HG02571 (cell line): Measurements from ENCODE around the gene SLC11A2.
"Not testable (repeated sequence)": the region's sequence is repeated elsewhere in the genome, so short reads cannot be mapped to it uniquely, and the experiment has no call there.

Experiments used
- ATAC-seq: cut with Tn5 transposase; IDR thresholded peaks from one replicate; pipeline ENCODE4 v1.9.1; 2021; ENCODE audit warnings: mild to moderate bottlenecking, moderate library complexity; ENCODE audit not compliant: unreplicated experiment

The SLC11A2 gene

DNA sequence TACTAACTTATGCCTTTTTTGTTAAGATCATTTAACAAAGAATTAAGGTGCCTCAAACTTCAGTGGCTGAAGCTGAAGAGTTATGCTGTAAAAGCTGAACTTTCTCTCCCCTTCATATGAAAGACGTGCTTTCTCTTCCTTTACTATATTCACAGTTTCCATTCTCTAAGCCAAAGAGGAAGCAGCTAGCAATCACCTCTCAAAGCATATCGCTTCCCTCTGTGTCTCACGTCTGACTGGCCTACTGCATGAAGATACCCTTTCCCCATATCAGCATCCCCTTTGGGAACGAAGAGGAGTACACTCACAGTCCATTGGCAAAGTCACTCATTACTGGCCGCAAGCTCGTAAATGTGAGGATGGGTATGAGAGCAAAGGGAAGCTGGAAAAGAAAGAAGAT lies 34.9 kb downstream of the SLC11A2 start:
- ATAC-seq, result no peak

GRCh38 chr12:50990791-50991190 lies 35.4 kb downstream of the SLC11A2 start:
- no peak for ATAC-seq

GRCh38 chr12:50990147-50990727 lies 35.9 kb downstream of the SLC11A2 start:
- ATAC-seq, result no peak

- ATAC-seq, result no peak
Measured at GRCh38 chr12:50988871-50989270, 37.3 kb downstream of the SLC11A2 start.

DNA sequence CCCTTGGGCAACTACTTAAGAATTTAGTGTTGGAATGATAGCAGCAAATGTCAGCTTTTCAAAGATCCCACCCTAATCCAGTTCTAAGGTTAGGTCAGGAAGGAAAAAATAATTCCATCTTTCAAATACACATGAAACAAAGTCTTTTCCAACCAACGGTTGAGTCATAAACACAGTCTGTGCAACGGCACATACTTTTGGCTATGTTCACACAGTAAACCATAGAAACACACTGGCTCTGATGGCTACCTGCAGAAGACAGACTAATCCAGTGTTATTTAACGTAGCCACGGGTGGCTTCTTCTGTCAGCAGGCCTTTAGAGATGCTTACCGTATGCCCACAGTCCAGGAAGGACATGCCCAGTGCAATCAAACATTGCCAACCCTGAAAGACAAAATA lies 38.1 kb downstream of the SLC11A2 start:
- no peak for ATAC-seq

- ATAC-seq, result no peak
Measured at GRCh38 chr12:50986966-50987737, 39.0 kb downstream of the SLC11A2 start.

GRCh38 chr12:50985322-50985721 lies 40.9 kb downstream of the SLC11A2 start:
- ATAC-seq, result no peak

DNA sequence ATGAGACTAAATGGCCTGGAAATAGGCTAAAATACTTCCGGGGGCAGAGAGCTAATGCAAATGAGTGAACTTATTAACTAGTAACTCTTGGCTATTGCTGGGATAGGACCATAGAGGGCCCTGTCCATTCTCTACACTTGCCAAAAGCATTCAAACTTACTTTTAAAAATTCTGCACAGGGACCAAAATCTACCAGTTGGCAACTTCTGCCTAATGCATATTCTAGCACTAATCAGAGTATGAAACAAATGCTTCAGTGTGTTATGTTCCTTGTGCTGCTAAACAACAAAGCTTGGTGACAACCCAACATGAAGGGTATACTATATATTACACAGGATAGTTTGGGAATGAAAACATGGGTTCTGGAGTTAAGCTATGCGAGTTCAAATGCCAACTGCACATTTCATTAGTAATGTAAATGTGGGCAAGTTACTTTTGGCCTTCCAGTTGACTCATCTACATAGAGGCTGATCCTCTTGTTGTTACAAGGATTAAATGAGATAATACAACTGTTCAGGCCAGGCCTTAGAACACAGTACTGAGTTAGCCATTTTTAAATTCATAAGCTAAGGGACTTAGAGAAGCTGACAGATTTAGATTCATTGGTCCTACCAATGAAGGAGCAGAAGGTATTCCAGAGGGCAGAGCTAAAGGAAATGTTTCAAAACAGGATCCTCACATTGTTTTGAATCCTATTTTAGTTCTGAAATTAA lies 41.4 kb downstream of the SLC11A2 start:
- no peak for ATAC-seq

- no peak for ATAC-seq
Measured at GRCh38 chr12:50981319-50982239, 44.6 kb downstream of the SLC11A2 start.

GRCh38 chr12:50980545-50980944 lies 45.6 kb downstream of the SLC11A2 start:
- no peak for ATAC-seq

DNA sequence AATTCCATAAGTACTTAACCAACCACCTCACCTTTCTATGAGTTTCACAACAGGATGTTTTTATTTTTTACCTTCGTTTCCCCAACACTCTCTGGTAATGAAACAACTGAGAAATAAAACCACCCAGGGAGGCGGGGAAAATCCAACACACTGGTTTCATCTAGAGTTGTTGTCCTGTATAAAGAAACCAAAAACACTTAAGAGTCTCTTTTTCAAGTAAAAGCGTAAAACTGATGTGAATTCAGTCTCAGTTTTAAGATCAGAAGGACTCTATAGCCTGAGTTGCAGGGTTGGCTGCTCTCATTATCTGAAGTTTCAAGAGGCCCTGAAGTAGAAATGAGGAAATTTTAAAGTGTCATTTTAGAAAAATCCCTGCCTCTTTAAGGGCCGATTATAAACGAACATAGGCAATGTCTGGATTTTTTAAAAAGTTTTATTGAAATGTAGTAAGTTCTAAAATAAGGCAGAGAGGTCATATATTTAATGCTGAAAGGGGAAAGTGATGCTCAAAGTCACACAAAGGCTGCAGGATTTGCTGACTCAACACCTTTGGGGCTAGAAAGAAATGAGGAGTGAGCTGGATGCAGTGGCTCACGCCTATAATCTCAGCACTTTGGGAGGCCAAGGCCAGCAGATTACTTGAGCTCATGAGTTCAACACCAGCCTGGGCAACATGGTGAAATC lies 46.7 kb downstream of the SLC11A2 start:
- no peak for ATAC-seq

GRCh38 chr12:50971946-50972345 lies 54.2 kb downstream of the SLC11A2 start:
- no peak for ATAC-seq

DNA sequence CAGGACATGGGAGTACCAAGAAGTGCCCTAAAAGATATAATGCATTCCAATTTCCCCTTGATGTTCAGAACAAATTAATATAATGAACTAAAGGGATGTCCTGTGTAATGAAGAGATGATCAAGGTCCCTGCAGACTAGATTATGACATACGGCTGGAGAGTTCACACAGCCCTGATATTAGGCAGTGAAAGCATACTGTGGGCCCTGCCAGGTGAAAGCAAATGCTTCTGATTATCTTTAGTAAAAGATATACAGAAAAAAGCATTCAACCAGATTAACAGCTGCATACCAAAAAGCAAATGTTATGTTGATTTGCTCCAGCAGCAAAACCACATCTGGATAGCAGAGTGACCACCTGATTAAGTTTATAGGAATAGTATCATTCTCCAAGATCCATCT lies 61.8 kb downstream of the SLC11A2 start:
- no peak for ATAC-seq

- no peak for ATAC-seq
Measured at GRCh38 chr12:50961708-50962107, 64.5 kb downstream of the SLC11A2 start.

DNA sequence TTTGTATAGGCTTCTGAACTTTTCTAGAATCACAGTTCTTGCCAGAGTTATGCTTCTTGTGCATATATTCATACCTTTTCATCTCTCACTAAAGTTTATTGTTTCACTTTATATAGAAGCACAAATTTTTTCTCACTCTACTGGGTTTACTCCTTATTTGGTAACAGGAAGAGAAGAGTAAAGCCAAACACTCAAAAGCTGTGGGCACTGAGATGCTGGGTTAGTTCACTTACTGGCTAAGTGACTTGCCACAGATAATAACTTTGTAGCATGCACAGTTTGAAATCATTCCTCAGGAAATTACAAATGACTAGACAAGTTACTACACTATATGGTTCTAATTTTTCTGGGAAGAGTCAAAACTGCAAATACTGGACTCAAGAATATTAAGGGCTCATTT lies 66.1 kb downstream of the SLC11A2 start:
- no peak for ATAC-seq

GRCh38 chr12:50955697-50956096 lies 70.5 kb downstream of the SLC11A2 start:
- ATAC-seq, result no peak

DNA sequence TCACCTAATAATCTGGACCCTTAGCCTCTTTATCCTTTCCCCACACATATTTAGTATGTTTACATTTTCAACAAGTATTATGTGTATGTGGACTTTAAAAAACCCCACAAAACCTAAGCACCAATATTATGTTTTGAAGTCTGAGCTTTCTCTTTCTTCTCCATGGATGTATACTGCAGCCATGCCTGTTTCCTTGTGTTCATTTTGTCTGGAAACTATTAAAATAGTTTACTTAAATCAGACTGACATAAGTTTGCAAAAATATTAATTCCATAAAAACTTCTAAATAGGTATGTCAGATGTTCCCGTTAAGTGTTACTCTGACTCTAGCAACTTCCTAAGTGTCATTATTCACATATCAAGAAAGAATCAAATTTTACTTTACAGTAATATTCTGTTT lies 70.9 kb downstream of the SLC11A2 start:
- ATAC-seq, result no peak

DNA sequence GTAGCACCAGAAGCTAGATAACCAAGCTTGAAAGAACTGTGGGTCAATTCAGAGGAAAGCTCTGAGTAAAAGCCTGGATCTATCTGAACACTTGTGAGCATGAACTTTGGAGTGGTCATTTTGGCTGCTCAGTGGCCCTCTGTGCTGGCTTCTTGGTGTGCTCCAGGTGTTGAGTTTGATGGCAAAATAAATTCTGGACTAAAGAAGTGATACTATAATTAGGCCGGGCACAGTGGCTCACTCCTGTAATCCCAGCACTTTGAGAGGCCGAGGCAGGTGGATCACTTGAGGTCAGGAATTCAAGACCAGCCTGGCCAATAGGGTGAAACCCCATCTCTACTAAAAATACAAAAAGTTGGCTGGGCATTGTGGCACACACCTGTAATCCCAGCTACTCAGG lies 71.4 kb downstream of the SLC11A2 start:
- not testable (repeated sequence) for ATAC-seq

DNA sequence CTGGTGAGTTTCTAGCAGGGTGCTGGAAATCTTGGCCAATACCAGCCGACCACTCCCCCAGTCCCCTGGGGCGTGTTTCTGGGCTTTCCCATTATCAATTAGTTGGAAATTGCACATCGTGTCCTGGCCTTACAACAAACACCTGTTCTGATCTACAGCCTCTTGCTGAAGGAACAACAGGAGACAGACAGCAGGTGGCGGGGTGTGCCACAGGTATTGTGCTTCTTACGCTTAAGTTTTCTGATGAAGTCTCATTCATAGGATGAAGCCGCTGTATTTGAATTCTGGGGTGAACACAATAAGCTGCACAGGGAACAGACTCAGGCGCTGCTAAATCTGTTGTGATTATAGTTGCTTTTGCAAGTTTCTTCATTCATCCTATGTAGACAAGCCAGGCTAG lies 73.1 kb downstream of the SLC11A2 start:
- ATAC-seq, result no peak

DNA sequence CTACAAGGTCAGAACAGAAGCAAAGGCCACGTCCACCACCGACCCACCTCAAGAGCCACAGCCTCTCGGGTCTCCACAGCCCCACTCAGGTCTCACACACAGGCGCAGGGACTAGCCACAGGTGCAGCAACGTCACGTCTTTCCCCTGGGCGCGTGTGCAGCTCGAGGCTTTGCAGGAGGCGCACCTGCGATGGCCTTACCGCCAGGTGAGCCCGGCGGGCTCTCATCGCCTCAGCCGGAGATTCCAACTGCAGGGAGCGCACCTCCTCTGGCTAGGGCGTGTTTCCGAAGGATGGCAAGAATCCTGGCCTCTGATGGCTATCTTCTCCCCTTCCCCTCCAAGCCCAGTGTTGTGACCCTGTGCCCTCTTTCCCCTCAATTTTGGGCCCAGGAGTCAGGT lies 73.7 kb downstream of the SLC11A2 start, which contains the start of gene HIGD1C:
Gene HIGD1C (plus strand): TSS at position 35 of the 400 bp plus-strand sequence. CDS start 1,455 bp downstream, outside the sequence.
- no peak for ATAC-seq
